K562 (cell line): ENCODE data around the gene LMAN2. TPM values are rescaled to one million over a fixed set of nuclear protein-coding genes. Genes with fewer than 3 reads are reported as not detected.
A peak's percentile ranks its signal among the peaks of the same experiment; 100 is the strongest.

Experiments
- HDAC1 ChIP-seq, 2 experiments: fragments of 450-650 bp; IDR thresholded peaks; 2 replicates each; pipeline ENCODE4 v1.6.1; 2016 to 2017; ENCODE audit warnings: inconsistent platforms in 1 of 2, mild to moderate bottlenecking in 1 of 2, moderate library complexity in 1 of 2
- MGA ChIP-seq: fragments of 450-650 bp; IDR thresholded peaks from 2 replicates; pipeline ENCODE4 v1.6.1; 2016; ENCODE audit warnings: mild to moderate bottlenecking, moderate library complexity
- MTA1 ChIP-seq: fragments of 450-650 bp; IDR thresholded peaks from 2 replicates; pipeline ENCODE4 v1.6.1; 2017; ENCODE audit warnings: borderline replicate concordance
- POLR2AphosphoS5 ChIP-seq: IDR thresholded peaks from 2 replicates; pipeline ENCODE4 v1.6.1; 2011; ENCODE audit warnings: mild to moderate bottlenecking, low read depth, low read length, moderate library complexity; ENCODE audit not compliant: control insufficient read depth, insufficient read depth
- RAD51 ChIP-seq: fragments of 450-650 bp; IDR thresholded peaks from 2 replicates; pipeline ENCODE4 v1.7.1; 2016; ENCODE audit warnings: low read depth, mild to moderate bottlenecking, borderline replicate concordance
- SLC30A9 ChIP-seq: fragments of 250-450 bp; sonication (Bioruptor Pico); IDR thresholded peaks from 2 replicates; pipeline ENCODE4 v1.8.0; 2022; ENCODE audit warnings: mild to moderate bottlenecking, moderate library complexity
- SPI1 ChIP-seq: IDR thresholded peaks from 2 replicates; pipeline ENCODE4 v1.6.1; 2011; ENCODE audit warnings: low read depth, low read length, control low read depth, borderline replicate concordance
- SRSF1 ChIP-seq: fragments of 200-400 bp; formaldehyde crosslinking; IDR thresholded peaks from 2 replicates; pipeline ENCODE4 v1.6.1; 2017; ENCODE audit warnings: mild to moderate bottlenecking, low read depth, low read length, moderate library complexity
- TGIF2 ChIP-seq: sonication (generic); formaldehyde crosslinking; IDR thresholded peaks from 2 replicates; pipeline ENCODE4 v1.8.1; 2022; ENCODE audit warnings: mild to moderate bottlenecking, missing genetic modification reagents, moderate library complexity
- ZFP30 ChIP-seq: fragments of 250-450 bp; sonication (Bioruptor Pico); IDR thresholded peaks from 2 replicates; pipeline ENCODE4 v1.8.0; 2022; ENCODE audit warnings: moderate library complexity, mild to moderate bottlenecking, inconsistent platforms, borderline replicate concordance
- ZNF143 ChIP-seq: sonication (generic); formaldehyde crosslinking; IDR thresholded peaks from 2 replicates; pipeline ENCODE4 v1.9.0; 2022; ENCODE audit warnings: mild to moderate bottlenecking, missing genetic modification reagents
- ZNF197 ChIP-seq: fragments of 200-800 bp; sonication (Bioruptor generic); IDR thresholded peaks from 2 replicates; pipeline ENCODE4 v1.6.1; 2016; ENCODE audit warnings: low read depth, missing genetic modification characterization, missing compliant biosample characterization
- ZNF57 ChIP-seq: fragments of 450-650 bp; formaldehyde crosslinking; IDR thresholded peaks from 2 replicates; pipeline ENCODE4 v1.4.0; 2020; ENCODE audit warnings: mild to moderate bottlenecking, moderate library complexity
- ZNF586 ChIP-seq: fragments of 450-650 bp; formaldehyde crosslinking; conservative IDR thresholded peaks from 2 replicates; pipeline ENCODE4 v1.4.0; 2020; ENCODE audit warnings: mild to moderate bottlenecking, moderate library complexity
- polyA plus RNA-seq, 8 experiments: library from polyadenylated mRNA; depleted of rRNA in 4 of 8; stranded (reverse) in 5 of 8; unstranded in 3 of 8; fragments of >200 nt; fragmentation: Nextera tagmentation in 2 of 8; fragmentation: Illumina TruSeq in 1 of 8; extraction: Ambion mirVana in 2 of 8; extraction: Trizol in 1 of 8; gene quantifications; 2 replicates each; pipeline versions ENCODE4 v1.2.1 to v1.2.3, GENCODE V29; 2011 to 2014; ENCODE audit warnings: inconsistent platforms in 1 of 8, missing spikeins in 1 of 8
- total RNA-seq, 7 experiments: library from RNA; depleted of rRNA in 6 of 7; stranded (reverse); fragments of >200 nt in 6 of 7; fragmentation: Illumina TruSeq in 2 of 7; extraction: Trizol in 2 of 7; gene quantifications; 2 replicates each; pipeline versions ENCODE4 v1.2.1 to v1.2.3, GENCODE V29; 2011 to 2021; ENCODE audit warnings: low replicate concordance in 1 of 7
- TF ChIP-seq, protein P1 (sequence below): fragments of 450-650 bp; IDR thresholded peaks from 2 replicates; pipeline ENCODE4 v1.7.1; 2018; ENCODE audit warnings: mild to moderate bottlenecking, low read depth; ENCODE audit not compliant: partially characterized antibody

The LMAN2 gene
- total and polyA plus RNA-seq, 9 of the 15 experiments (the other 6 are each of a cell fraction or from before 2014, with no cell fraction given) = 2.7 to 254 (median 136) TPM

DNA sequence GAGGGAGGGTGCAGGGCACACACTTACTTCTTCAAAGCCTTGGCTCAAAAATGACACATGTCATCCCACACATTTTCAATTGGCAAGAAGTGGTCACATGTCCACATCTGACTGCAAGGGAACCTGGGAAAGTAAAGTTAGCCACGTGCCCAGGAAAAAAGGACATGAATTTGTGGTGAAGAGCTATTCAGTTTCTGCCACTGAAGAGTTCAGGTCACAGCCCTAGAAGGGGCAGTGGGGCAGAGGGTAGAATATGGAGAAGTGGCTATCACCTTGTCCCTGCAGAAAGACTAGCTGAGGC lies 4.3 kb upstream of the LMAN2 start (continued):
- TF ChIP-seq MTA1 (no peak), HDAC1 (IDR thresholded peaks at IDR 0.05) (no peak), ZNF57 (no peak), SPI1 (no peak), ZNF197 (CRISPR knock-in tag) (no peak), ZNF586 (CRISPR knock-in tag) (no peak), POLR2AphosphoS5 (no peak), MGA (peak; percentile 77), SRSF1 (no peak), SLC30A9 (CRISPR knock-in tag) (no peak), RAD51 (peak; percentile 70; the same call in 1 of the 2 replicates), TGIF2 (CRISPR knock-in tag) (no peak), ZFP30 (CRISPR knock-in tag) (no peak), ZNF143 (no peak)
- TF ChIP-seq, protein P1, sequence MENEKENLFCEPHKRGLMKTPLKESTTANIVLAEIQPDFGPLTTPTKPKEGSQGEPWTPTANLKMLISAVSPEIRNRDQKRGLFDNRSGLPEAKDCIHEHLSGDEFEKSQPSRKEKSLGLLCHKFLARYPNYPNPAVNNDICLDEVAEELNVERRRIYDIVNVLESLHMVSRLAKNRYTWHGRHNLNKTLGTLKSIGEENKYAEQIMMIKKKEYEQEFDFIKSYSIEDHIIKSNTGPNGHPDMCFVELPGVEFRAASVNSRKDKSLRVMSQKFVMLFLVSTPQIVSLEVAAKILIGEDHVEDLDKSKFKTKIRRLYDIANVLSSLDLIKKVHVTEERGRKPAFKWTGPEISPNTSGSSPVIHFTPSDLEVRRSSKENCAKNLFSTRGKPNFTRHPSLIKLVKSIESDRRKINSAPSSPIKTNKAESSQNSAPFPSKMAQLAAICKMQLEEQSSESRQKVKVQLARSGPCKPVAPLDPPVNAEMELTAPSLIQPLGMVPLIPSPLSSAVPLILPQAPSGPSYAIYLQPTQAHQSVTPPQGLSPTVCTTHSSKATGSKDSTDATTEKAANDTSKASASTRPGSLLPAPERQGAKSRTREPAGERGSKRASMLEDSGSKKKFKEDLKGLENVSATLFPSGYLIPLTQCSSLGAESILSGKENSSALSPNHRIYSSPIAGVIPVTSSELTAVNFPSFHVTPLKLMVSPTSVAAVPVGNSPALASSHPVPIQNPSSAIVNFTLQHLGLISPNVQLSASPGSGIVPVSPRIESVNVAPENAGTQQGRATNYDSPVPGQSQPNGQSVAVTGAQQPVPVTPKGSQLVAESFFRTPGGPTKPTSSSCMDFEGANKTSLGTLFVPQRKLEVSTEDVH = no peak
